SW480 (cell line): Measurements from ENCODE around the gene NKX3-2.
A peak's percentile ranks its signal among the peaks of the same experiment; 100 is the strongest.

Experiments
- DNase-seq: peaks from one replicate; pipeline ENCODE4 v3.0.0-alpha.2; 2016; ENCODE audit warnings: low spot score

Gene NKX3-2

DNA sequence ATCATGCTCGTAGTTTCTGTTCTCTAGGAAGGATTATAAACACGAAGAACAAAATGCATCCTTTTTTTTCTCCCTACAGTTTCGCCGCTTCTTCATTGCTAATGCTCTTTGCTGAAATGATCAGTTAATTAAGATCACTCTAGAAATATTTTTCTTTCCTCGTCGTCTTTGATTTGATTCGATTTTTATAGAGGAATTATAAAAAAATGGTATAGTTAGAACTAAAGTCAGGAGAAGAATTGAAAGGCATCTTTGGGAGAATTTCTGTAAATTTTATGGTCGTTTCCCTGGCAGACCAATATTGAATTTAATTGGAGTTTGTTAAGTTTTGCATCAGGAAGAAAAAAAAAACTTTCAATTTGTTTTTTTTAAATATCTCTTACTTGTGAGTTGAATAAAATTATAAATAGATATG, 1.1 kb upstream of the NKX3-2 start:
- no peak for DNase-seq

DNA sequence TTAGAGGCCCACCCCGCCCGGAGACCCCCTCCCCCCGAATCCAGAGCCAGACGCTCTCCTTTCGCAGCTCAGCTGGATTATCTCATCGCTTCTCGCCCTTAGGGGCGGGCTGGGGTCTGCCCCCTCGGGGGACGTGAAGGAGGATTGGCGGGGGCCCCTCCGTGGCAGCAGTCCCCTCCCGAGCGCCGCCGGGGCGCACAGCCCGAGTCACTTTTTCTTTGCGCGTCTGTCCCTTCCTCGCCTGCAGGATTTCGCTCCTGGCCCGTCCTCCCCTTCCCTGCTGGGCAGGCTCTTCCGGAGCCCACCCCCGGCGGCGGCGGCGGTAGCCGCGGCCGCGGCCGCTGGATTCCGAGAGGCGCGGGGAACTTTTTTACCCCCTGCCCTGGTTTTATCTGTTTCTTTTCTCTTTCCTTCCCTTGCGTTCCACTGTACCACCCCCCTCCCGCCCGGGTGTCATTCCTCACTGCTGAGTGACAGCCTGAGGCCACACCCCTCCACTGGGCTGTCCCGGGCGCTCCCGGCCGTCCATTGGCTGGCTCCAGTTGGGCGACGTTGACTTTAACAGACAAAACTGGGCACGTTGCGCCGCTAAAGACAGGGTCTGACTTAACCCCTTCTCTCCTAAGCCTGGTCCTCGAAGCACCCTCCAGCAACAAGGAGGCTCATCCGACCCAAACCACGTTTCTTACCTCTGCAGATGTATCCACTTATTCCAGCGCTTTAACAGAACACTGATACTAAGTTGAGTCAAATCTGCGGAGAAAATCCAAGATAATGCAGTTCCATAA, 492 bp upstream of the NKX3-2 start:
- peak; percentile 66 for DNase-seq

DNA sequence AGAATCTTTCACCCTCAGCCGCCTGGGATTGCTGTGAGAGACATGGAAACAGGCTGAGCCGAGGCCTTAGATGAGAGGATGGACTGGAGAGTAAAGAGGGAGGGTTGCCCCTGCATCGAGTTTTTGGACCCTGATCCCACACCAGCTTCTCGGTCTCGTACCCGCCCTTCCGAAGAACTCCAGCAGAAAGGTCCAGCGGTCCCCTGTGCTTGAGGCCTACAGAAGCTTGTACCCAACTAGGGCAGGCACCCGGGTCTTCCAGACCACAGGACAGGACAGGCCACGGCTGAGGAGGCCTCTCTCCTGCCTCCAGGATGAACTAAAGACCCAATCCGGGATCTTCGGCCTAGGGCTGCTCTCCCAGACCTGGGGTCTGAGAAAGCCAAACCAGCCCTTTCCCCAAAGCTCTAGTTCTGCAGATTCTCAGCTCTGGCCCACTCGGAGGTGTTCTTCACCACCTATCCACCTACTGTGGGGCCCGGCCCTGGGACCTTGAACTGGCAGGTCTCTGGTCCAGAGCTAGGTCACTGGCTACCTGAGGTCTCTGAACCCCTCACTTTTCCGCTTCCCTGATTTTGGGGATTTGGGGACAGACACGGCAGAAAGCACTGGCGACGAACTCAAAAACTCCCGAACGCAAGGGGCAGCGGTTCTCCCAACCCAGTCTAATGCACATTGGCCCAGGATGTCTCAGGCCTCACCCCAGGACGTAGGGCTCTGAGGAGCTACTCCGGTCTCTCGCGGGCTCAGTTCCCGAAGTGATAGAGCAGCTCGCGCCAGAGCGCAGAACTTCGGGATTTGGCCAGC, 1.1 kb downstream of the NKX3-2 start:
- DNase-seq = no peak

DNA sequence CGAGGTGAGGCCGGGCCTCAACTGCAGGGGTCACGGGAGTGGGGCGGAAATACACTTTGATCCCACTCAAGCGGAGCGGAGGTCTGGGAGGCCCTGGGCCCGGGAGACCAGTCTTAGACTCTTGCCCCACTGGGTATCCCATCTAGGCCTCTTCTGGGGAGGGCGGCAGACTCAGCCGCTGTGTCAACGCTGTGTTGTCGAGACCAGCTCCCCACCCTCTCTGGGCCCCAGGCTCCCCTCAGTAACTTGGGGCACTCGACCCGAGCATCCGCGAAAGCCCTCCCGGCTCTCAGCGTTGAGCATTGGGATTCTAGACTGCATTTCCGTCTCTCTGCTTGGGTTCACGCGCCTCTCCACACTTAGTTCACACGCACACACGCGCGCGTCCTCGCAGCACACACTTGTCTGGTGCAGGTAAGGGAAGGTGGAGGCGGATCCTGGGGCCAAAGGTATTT, 1.7 kb downstream of the NKX3-2 start:
- no peak for DNase-seq

DNA sequence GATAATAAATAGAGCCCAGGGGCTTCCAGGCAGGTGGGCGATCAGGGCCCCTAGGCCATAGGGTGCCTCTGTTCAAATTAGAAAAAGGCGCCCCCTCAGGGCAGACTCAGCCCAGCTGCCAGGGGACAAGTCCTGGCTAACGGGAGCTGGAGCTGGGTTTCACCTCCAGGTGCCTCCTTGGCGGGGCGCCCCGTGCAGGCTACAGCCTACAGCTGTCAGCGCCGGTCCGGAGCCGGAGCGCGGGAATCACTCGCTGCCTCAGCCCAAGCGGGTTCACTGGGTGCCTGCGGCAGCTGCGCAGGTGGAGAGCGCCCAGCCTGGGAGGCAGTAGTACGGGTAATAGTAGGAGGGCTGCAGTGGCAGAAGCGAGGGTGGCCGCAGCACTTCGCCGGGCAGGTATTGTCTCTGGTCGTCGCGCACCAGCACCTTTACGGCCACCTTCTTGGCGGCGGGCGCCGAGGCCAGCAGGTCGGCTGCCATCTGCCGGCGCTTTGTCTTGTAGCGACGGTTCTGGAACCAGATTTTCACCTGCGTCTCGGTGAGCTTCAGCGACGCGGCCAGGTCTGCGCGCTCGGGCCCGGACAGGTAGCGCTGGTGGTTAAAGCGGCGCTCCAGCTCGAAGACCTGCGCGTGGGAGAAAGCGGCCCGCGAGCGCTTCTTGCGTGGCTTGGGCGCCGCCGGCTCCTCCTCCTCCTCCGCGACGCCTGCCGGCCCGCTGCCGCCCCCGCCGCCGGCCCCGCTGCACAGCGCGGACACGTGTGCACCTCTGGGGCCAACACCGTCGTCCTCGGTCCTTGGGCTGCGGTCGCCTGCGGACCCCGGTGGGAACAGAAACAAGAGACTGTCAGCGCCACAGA, 2.4 kb downstream of the NKX3-2 start:
- no peak for DNase-seq

DNA sequence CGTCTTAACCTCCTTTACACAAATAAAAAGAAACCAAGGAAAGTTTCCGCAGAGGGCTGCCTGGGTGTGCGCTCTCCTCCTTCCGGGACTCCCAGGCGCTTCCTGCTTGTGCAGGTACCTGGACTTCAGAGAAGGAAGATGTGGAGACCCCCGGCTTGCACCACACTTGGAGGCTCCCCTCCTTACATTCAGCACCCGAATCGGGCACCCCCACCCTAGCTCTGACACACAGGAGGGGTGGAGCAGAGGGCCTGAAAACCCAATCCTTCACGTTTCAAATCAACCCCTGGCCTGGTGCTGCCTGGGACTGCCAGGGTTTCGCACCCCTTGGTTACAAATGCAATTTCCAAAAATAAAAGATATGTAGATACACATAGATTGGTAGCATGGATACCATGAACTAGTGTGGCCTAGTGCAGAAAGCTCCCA, 3.1 kb downstream of the NKX3-2 start:
- no peak for DNase-seq

DNA sequence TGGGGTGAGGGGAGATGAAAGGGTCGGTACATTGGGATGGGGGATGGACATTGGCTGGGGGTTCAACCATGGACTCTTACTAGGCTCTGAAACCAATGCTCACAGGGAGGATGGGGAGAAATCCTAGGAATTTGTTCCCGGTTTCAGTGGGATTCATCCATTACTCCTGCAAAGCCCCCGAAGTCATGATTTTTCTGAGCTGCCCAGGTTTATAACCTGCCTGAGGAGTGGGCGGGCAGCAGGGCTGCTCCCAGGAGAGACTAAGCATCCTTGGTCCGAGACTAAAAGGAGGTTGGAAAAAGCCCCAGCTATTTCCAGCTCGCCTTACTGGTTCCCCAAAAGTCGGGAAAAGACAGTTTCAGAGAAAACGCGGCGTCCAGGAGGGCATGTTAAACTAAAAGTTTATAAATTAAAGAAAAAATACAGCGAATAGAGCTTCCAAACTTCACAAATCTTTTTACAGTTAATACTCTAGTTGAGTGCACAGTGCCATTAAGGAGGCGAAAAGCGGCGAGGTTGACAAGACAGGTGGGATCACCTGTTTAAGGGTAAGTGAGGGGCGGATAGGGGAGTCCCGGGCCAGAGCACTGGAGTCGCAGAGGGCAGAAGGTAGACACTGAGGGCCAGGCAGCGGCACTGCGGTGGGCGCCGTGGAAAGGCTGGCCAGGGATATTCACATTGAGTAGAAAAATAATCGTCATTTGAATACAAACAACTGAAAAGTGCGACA, 3.7 kb downstream of the NKX3-2 start:
- no peak for DNase-seq

DNA sequence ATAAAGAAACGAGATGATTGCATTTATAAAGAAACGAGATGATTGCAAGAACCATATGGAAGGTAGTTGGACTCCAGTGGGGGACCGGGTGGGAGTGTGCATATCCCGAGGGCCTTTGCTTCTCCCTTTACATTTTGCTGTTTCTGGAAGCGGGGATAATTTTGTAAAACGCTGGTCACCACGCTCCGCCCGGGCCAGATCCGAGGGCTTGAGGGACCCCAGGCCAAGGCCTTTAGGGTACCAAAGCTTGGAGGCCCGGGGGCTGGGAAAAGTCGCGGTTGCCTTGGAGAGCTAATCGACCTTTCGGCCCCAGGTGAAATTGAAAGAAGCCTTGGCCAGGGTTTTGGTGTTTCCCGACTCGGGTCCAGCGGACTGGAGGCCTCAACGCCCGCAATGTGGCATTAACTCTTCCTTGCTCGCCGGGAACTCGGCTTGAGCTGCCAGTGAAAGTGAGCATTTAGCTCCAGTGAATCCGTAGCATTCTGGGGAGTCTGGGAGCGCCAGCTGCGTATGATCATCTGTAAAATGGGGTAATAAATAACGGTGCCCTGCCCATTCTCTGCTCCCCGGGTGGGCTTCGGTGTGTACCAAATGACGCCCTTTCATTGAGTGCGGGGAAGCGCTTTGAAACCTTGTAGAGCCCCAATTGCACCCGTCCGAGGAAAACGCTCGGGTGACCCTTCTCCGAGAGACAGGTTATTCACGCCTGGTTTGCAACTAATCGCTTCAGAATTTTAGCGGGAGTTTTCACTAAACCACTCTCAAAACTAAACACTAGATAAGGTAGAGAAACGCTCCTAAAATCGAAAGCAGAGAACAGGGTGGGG, 4.5 kb downstream of the NKX3-2 start:
- no peak for DNase-seq

DNA sequence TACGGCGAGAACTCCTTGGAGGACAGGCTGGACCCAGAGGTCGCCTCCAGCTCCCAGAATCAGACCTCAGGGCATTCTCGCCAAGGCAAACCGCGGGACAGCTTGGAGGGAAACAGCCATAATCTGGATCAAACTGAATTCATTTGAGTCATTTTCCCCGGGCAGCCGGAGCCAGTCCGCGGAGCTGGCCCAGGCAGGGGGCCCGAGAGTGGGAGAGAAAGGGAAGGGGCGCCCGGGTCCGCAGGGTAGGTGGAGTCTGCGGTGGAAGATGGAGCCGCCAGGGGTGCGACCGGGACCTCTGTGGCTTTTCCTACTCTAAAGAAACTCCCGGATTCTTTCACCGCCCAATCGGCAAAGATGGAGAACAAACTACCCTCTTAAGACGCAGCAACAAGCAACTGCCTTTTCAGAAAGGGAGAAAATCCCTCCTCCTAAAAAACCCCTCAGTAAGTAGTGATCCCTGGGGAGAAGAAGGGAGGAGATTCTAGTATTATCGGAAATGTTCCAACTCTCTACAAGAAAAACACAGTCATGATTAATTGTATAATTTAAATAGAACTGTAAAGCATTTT, 5.2 kb downstream of the NKX3-2 start:
- no peak for DNase-seq

DNA sequence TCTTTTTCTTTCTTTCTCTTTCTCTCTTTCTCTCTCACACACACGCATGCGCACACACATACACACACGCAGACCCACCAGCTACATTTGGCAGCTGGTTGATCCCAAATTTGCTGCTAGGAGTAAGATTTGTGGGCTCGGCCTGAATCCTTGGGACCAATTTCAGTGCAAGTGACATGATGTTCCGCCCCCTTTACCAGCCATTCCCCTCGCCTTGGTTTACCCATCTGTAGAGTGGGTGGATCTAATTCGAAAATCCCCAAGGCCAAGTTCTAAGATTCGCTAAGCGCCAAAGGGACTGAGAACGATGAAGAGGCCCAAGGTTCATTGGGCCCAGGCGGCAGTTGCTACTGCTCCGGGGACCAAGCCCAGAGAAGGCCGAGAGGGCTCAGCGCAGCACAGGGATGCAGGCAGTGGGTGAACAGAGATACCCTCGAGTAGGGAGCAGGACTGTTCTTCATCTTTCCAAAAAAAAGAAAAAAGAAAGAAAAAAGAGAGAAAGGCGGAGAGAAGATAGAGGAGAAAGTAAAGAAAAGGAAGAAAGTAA, 5.8 kb downstream of the NKX3-2 start:
- no peak for DNase-seq

DNA sequence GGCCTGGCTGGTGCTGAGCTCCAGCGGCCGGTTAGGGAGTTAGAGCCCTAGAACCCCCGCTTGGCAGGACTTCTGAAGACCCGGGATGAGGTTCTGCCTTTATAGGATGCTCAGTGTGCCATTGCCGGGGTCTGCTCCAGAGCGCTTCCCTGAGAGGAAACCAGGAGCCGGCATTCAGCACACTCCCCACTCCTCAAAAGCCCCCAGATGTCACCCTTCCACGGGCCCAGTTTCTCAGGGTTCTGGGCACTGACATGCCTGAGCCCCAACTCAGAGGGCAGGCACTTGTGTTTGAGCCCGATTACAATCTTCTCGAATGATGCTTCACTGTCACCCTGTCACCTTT, 6.5 kb downstream of the NKX3-2 start:
- no peak for DNase-seq

DNA sequence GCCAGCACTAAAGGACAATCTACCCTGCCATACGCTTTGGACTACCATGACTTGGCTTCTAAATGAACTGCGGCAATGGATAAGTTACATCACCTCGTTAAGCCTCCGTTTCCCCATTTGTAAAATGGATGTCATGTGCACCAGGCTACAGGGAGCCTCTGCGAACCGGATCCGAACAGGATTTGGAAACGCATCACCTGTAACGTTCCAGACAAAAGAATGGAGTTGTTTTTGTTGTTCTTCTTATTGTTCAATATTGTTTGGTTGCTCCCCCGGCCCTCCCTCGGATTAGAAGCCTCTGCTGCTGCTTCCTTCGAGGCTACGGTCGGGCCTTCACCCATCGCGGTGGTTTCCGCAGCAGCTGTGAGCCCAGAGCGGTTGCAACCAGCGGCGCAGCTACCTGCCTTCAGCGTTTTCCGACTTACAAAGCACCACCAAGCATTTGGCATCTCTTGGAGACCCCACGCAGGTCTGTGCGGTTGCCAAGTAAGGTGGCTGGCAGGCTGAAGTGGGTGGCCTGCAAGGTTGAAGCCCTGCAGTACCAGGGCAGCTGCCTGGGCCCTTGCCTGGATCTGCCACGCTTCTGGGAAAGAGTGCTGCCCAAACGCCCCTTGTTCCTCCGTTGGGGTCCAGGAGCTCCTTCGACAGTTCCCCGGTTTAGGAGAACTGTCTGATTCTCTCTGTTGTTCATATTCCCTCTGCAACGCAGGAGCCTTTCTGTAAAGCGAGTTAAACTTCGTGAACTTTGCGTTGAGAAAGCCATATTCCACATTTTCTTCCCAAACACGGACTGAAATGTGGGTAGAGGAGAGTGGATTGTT, 7.1 kb downstream of the NKX3-2 start:
- DNase-seq = no peak

DNA sequence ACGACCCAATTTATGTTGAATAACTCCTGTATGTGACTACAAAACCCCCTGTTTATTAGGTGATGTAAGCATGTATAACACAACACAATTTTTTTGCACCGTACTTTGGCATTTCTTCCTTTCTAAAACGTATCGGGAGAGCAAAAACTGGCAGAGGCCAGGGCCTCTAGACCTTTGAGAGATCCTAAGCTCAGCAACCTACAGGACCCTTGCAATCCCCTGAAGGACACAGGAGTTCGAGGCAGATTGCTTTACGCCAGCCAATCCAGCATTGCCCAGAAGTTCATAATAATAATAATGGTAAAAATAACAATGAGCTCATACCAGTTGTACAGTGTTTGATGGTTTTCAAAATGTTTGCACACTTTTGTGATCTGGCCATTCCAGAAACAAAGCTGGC, 7.7 kb downstream of the NKX3-2 start:
- DNase-seq = no peak

DNA sequence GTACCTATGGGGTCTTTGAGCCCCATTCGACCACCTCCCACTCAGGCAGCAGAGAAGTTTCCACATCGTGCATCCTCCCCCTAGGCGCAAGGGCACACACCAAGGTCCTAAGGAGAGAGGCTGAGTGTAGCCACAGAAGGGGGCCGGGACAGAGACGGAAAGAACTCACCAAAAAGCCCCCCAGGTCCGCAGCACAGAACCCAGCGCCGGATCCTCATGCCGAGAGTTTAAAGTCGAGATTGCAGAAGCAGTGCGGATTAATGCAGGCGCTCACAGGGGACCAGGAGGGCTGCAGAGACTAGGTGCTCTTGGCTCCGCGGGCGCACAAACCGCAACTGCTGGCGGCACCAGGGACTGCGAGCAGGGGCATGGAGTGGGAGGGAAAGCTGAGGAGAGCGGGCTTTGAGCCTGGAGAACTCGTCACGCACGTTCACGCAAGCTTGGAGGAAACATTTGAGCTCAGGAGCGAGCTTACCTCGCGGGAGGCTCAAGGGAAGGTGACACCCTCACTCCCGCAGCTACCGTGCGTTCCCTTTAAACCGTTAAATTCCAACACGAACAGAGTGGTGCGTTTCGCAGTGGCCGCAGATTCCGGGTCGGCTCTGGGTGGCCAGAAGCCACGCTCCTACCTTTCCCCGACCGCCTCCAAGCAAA, 8.5 kb downstream of the NKX3-2 start:
- DNase-seq = no peak

DNA sequence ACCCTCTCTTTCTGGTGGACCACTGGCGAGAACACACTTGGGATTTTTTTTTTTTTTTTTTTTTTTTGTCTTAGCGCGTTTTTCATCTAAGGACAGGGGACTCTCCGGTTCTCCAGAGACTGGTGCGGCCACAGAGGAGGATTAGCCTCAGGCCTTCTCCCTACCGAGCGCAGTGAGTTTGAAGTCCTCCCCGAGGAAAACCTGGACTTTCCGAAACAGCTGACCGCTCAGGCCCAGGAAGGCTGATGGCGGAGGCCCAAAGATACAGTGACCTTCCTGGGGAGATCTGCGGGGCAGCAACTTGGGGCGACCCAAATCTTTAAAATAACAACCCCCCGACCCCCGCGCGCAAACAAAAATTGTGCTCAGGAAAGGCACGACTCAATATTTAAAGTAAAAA, 9.2 kb downstream of the NKX3-2 start:
- DNase-seq = no peak

DNA sequence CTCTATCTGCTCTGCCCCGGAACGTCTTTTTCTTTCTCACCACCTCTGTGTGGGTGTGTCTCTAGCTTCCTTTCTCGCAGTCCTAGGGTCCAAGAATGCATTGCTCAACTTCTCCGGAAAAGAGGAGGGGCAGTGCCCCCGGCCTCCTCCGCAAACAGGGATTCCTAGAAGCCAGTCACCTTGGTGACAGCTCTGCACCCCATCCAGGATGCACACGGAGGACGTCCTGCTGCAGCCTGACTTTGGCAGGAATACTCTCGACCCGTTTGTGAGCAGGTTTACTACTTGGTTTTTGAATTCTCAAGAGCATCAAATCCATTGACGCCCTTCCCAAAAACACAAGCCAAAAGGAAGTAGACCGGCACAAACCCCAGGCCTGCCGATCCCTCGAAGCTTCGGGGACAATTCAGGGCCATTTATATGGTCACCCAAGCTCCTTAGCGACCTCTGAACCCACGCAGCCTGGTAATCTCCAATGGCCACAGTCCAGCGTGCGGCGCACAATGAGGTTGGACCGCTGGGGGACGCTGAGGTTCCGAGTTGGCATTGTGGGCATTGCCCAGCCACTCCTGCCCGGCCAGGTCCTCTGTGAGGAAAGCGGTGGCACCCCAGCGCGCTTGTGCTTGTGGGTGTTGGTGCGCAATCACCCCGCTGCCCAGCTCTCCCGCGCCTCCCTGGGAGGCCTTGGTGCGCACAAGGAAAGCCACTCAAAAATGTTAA, 9.8 kb downstream of the NKX3-2 start:
- no peak for DNase-seq

DNA sequence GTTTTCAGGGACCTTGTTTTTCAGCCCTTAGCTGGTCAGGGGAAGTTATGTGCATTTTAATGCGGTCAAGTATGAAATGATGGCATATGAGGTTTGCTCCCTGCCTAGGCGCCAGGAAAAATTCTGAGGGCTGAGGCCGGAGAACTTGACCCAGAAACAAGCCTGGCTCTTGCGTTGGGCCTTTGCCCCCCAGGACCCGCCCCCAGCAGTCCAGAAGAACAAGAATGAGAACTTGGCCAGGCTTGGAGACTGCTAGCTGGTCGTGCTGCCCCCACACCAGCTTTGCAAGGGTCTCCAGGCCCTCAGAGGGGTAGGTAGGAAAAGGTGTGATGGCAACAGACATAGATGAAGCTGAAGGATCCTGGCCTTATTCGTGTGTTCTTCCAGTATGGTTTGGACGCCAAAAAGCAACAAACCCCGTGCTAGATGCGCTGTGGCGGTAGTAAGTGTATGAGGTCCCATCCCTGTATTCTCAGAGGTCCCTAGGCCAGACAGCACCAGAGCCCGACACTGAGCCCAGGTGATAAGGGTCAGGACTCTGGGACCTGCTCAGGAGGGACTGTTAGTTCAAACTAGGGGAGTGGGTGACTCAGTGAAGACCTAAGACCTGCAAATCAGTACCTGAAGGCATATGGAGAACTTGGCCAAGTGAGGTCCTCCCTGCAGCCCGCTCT, 10.5 kb downstream of the NKX3-2 start:
- no peak for DNase-seq

DNA sequence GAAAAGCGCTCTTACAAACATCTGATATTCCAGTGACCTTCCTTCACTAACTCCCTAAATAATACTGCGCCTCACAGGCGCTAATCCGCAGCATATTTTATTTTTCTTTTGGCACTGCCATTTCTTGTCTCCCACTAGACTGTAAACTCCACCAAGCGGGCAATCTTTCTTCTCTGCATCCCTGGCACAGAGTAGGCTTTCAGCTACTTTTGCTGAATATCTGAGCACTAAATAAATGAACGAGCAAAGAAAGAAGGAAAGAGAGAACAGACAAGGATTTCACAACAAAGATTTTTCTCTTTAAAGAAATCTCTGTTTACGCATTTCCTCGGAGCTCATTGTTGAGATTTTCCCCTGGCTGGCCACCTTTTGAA, 12.7 kb downstream of the NKX3-2 start:
- DNase-seq = no peak
